Gastroesophageal sphincter (tissue), 4 donors: ENCODE results near the gene RECK. TPM values are rescaled to one million over a fixed set of nuclear protein-coding genes. Genes with fewer than 3 reads are reported as not detected.

Experiments used
- ATAC-seq: fragments of 150-250 bp; one replicate; pipeline ENCODE4 v1.9.1; 2016; ENCODE audit warnings: mild to moderate bottlenecking, moderate library complexity
- H3K27ac ChIP-seq, 4 donors: fragments of 200-600 bp; sonication (generic) in 3 of 4; 1 replicate in 3 of 4; 2 replicates in 1 of 4; pipeline ENCODE4 v1.5.1; 2016 to 2019
- H3K27me3 ChIP-seq: fragments of 200-600 bp; sonication (generic); one replicate; pipeline ENCODE4 v1.5.1; 2019
- H3K36me3 ChIP-seq, 2 donors: fragments of 200-600 bp; sonication (generic); one replicate each; pipeline ENCODE4 v1.5.1; 2019; ENCODE audit warnings: control low read depth in 1 of 2
- H3K4me1 ChIP-seq, 3 donors: fragments of 200-600 bp; sonication (generic); 1 replicate in 2 of 3; 2 replicates in 1 of 3; pipeline ENCODE4 v1.5.1; 2016 to 2019; ENCODE audit warnings: control low read depth in 2 of 3
- H3K4me3 ChIP-seq, 2 donors: fragments of 200-600 bp; sonication (generic); one replicate each; pipeline ENCODE4 v1.5.1; 2019; ENCODE audit warnings: mild to moderate bottlenecking in 1 of 2, moderate library complexity in 1 of 2
- H3K9me3 ChIP-seq, 3 donors: fragments of 200-600 bp; sonication (generic); one replicate each; pipeline ENCODE4 v1.5.1; 2017 to 2019; ENCODE audit warnings: control low read depth in 2 of 3
- EP300 ChIP-seq: sonication (generic); formaldehyde crosslinking; IDR thresholded peaks from one replicate; pipeline ENCODE4 v1.6.1; 2017; ENCODE audit warnings: antibody characterized with exemption, mild to moderate bottlenecking
- POLR2A ChIP-seq, 2 donors: fragments of 450-650 bp; IDR thresholded peaks; one replicate each; pipeline ENCODE4 v1.6.1; 2017; ENCODE audit warnings: antibody characterized with exemption in 2 of 2, mild to moderate bottlenecking in 2 of 2, moderate library complexity in 1 of 2
- POLR2AphosphoS5 ChIP-seq: sonication (generic); formaldehyde crosslinking; IDR thresholded peaks from one replicate; pipeline ENCODE4 v1.6.1; 2017; ENCODE audit warnings: antibody characterized with exemption
- WGBS, 2 donors: methylation state at CpG; one replicate each; pipeline ENCODE4 v1.1.5; 2018; ENCODE audit warnings: low coverage in 1 of 2; 5-methylcytosine and 5-hydroxymethylcytosine counted together
- total RNA-seq, 4 donors: library from RNA; depleted of rRNA; stranded (reverse); fragments of >200 nt; gene quantifications; one replicate each; pipeline ENCODE4 v1.1.0, GENCODE V29; 2016
- TF ChIP-seq, protein P1 (sequence below), 4 experiments: fragments of 200-600 bp in 2 of 4; fragments of 450-650 bp in 2 of 4; sonication (generic) in 1 of 4; IDR thresholded peaks; one replicate each; pipeline ENCODE4 v1.5.1; 2017 to 2019; ENCODE audit warnings: antibody characterized with exemption in 4 of 4, mild to moderate bottlenecking in 2 of 4, moderate library complexity in 2 of 4

RECK gene
- total RNA-seq, 4 donors from 2014 or later, result 12.6 to 29.5 (median 18.6) TPM

DNA sequence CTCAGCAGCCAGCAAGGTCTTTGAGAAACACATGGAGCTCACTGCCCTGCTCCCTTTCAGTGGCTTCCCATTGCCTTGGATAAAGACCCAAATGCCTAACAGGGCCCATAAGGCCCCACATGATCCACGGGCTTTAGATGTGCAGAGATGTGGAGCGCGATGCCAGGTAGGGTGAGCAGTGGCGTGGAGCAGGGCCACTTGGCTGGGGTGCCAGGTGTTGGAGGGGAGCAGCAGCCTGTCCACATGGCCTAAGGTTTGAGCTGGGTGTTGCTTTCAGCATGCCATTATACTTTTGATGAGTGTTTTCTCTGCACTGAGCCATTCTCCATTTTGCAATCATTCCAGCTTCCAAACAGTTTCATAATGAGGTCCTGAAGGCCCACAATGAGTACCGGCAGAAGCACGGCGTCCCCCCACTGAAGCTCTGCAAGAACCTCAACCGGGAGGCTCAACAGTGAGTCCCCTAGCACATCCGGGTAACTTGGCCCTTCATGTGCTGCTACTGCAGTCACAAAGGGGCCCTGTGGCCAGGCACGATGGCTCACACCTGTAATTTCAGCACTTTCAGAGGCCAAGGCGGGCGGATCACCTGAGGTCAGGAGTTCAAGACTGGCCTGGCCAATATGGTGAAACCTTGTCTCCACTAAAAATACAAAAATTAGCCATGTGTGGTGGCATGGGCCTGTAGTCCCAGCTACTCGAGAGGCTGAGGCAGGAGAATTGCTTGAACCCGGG, 110.9 kb downstream of the RECK start:
- TF ChIP-seq POLR2AphosphoS5, result no peak
- TF ChIP-seq POLR2A (IDR thresholded peaks at IDR 0.05), result no peak
- no peak for TF ChIP-seq EP300
- TF ChIP-seq, protein P1, sequence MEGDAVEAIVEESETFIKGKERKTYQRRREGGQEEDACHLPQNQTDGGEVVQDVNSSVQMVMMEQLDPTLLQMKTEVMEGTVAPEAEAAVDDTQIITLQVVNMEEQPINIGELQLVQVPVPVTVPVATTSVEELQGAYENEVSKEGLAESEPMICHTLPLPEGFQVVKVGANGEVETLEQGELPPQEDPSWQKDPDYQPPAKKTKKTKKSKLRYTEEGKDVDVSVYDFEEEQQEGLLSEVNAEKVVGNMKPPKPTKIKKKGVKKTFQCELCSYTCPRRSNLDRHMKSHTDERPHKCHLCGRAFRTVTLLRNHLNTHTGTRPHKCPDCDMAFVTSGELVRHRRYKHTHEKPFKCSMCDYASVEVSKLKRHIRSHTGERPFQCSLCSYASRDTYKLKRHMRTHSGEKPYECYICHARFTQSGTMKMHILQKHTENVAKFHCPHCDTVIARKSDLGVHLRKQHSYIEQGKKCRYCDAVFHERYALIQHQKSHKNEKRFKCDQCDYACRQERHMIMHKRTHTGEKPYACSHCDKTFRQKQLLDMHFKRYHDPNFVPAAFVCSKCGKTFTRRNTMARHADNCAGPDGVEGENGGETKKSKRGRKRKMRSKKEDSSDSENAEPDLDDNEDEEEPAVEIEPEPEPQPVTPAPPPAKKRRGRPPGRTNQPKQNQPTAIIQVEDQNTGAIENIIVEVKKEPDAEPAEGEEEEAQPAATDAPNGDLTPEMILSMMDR (IDR thresholded peaks at IDR 0.05), result no peak
- Histone ChIP-seq H3K27ac (peak overlapping the region in 3 of 4 donors; percentile 85 to 89 (median 87)), H3K36me3 (peaks cover 0 to 35% of the 10 kb centered on the region in 2 donors), H3K27me3 (no peaks in the 10 kb centered on the region), H3K9me3 (peaks cover 0 to 5% (median 0%) of the 10 kb centered on the region in 3 donors), H3K4me3 (no peak overlapping the region), H3K4me1 (peaks cover 5 to 94% (median 58%) of the 10 kb centered on the region in 3 donors)
- ATAC-seq, result no peak
- 60 to 80% methylated on average over 1 to 2 of the region's 14 CpGs for WGBS, 2 donors

DNA sequence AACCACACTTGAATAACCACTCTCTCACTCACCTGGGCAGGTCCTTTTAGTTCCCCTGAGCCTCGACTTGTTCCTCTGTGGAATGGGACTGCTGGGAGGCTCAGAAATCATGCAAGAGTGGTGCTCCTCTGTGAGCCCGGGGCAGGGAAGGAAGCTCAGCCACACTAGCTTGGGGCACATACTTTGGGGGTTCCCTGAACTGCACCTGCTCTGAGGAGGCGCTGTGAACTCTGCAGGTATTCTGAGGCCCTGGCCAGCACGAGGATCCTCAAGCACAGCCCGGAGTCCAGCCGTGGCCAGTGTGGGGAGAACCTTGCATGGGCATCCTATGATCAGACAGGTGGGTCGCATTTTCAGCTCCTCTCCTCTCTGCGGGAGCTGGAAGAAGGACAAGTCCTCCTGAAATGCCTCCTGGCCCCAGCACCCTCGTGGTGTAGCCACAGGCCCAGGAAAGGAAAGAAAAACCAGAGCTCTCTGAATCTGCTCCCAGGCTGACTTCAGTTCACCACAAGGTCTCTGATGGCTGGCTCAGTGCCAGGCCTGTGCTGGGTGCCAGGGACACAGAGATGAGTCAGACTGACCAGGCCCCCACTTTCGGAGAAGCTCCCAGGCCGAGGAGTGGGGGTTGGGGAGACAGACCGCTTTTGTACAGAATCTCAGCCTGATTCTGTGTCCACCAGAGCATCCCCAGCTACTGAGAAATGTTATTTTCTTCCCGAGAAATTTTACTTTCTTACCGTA, 111.8 kb downstream of the RECK start:
- H3K4me1 ChIP-seq, result peaks cover 5 to 94% (median 49%) of the 10 kb centered on the region in 3 donors
- H3K4me3 ChIP-seq, result no peak overlapping the region
- H3K27me3 ChIP-seq, result no peaks in the 10 kb centered on the region
- peak overlapping the region; percentile 26 to 89 (median 86) for H3K27ac ChIP-seq
- peak; percentile 91 for ATAC-seq
- peaks cover 0 to 5% (median 0%) of the 10 kb centered on the region in 3 donors for H3K9me3 ChIP-seq
- WGBS, 2 donors, result 31 to 40% methylated on average over 3 to 7 of the region's 14 CpGs
- TF ChIP-seq POLR2A (IDR thresholded peaks at IDR 0.05) (no peak), POLR2AphosphoS5 (peak; percentile 90), EP300 (no peak)
- TF ChIP-seq, protein P1 (IDR thresholded peaks at IDR 0.05), result peak in 2 of 4 experiments; percentile 23 to 26
- peaks cover 0 to 35% of the 10 kb centered on the region in 2 donors for H3K36me3 ChIP-seq

DNA sequence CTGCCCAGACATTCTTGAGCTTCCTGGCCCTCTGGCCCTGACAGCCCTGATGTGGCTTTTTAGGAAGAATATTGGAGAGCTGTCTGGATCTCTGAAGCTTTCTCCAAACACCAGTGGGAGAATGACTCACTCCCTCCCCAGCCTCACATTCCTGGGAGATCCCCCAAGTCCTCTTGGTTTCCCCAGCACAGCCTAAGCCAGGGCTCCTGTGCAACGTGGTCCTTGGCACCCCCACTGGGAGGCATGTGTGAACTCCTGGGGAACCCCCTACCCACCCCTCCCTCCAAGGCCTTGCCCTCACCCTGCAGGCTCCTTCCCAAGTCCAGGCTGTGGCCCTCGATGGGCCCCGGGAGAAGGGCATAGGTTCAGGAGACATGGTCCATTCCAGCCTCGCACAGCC, 112.5 kb downstream of the RECK start:
- no peak for TF ChIP-seq POLR2AphosphoS5
- TF ChIP-seq EP300, result no peak
- TF ChIP-seq, protein P1 (IDR thresholded peaks at IDR 0.05), result no peak
- TF ChIP-seq POLR2A (IDR thresholded peaks at IDR 0.05), result no peak
- H3K27me3 ChIP-seq, result no peaks in the 10 kb centered on the region
- peak; percentile 21 for ATAC-seq
- no peak overlapping the region for H3K4me3 ChIP-seq
- peaks cover 5 to 94% (median 47%) of the 10 kb centered on the region in 3 donors for H3K4me1 ChIP-seq
- H3K36me3 ChIP-seq, result peaks cover 0 to 35% of the 10 kb centered on the region in 2 donors
- 17% methylated on average over 1 of the region's 4 CpGs; no CpG with 5 or more reads in 1 of the 2 donors for WGBS, 2 donors
- H3K9me3 ChIP-seq, result peaks cover 0 to 5% (median 0%) of the 10 kb centered on the region in 3 donors
- H3K27ac ChIP-seq, result peak overlapping the region; percentile 26 to 89 (median 86)

DNA sequence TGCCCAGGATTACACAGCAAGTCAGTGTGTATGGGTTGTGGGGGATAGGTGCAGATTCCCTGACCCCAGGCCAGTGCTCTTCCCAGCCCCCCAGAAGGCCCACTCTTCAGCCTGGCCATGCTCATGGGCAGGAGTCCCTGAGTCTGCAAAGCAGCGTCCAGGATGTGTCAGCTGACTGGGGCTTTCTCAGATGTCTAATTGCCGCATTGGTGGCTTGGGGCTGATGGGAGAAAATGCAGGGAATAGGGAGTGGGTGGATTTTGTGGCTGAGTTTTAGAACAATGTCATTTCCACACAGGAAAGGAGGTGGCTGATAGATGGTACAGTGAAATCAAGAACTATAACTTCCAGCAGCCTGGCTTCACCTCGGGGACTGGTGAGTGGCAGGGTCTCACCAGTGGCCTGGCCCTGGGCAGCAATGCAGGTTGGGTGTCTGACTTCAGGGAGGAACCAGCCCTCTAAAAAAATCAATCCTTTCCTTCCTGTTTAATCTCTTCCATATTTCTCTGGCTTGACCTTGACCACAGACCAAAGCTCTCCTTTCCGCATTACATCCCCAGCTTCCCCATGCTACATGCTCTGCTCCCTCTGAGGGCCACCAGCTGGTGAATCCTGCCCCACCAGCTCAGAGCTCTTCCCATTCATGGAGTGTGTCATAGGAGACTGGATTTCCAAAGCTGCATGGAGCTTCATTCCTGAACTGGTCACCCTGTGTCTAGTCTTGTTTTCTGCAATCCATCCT, 114.0 kb downstream of the RECK start:
- Histone ChIP-seq H3K36me3 (peaks cover 0 to 36% of the 10 kb centered on the region in 2 donors), H3K4me3 (no peak overlapping the region), H3K9me3 (peaks cover 0 to 5% (median 0%) of the 10 kb centered on the region in 3 donors), H3K27me3 (no peaks in the 10 kb centered on the region), H3K4me1 (peaks cover 5 to 96% (median 52%) of the 10 kb centered on the region in 3 donors), H3K27ac (peak overlapping the region in 3 of 4 donors; percentile 85 to 89 (median 87))
- 51 to 61% methylated on average over 2 of the region's 4 CpGs for WGBS, 2 donors
- TF ChIP-seq EP300, result no peak
- TF ChIP-seq POLR2A (IDR thresholded peaks at IDR 0.05), result no peak
- ATAC-seq, result no peak
